ENCODE data around the gene IBA57.

GRCh38 chr1:228178737-228179684 lies 13.4 kb downstream of the IBA57 start:
- no peak for TF ChIP-seq CTCF (IDR thresholded peaks at IDR 0.05)
- TF ChIP-seq POLR2AphosphoS5 (IDR thresholded peaks at IDR 0.05) = no peak
- no peak for TF ChIP-seq POLR2A (IDR thresholded peaks at IDR 0.05)
